Measurements from ENCODE around the gene ATP2B2.

Gene ATP2B2

GRCh38 chr3:10511809-10512494, 6.6 kb upstream of the ATP2B2 start:
- no peak for DNase-seq (ENCODE audit: low read depth, low spot score)

DNA sequence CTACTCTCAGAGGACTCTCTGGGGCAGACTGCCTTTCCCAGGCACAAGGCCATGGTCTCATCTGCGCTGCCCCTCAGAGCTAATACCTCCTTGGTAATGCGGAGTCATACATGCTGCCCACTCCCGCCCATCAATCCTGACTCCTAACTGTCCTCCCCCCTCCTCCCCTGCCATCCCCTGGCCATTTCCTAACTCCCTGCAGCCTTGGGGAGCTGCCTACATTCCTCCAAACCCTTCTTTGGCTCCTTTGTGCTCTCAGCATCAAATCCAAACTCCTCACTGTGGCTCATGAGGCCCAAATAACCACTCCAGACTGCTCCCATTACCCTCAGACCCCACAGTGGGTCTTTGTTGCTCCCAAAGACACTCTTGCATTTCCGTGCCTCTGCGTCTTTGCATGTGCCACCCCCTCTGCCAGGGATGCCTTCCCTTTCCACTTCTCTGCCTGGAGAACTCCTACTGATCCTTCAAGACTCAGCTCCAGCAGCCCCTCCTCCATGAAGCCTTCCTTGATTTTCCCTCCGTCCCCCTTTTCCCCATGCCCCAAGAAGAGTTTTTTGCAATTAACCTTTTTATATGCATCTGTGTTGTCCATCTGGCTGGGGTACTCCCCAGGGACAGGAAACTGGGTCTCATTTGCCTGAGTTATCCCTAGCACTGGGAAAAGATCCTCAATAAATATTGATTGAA, 5.5 kb upstream of the ATP2B2 start:
- no peak for DNase-seq (ENCODE audit: low read depth, low spot score)

- DNase-seq (ENCODE audit: low read depth, low spot score), result no peak
These were observed 4.8 kb upstream of the ATP2B2 start for GRCh38 chr3:10510086-10510742.

DNA sequence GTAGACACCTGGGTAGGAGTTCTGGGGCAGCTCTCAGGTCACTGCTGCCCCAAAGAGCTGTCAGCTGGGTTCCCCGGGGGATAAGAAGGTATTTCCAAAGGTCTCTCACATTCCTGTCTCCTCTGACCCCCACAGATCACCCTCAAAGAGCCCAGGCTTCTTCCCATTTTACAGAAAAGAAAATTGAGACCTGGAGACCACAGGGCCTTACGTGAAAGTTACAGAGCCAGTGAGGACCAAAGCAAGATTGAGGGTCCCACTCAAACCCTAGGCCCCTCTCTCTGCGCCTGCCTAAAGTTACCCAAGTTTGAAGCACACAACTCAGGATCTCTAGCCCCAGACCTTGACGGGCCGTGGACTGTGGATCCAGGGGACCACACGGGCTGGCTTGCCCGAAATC, 3.9 kb upstream of the ATP2B2 start:
- no peak for DNase-seq (ENCODE audit: low read depth, low spot score)

GRCh38 chr3:10508619-10509260, 3.4 kb upstream of the ATP2B2 start:
- no peak for DNase-seq (ENCODE audit: low read depth, low spot score)

GRCh38 chr3:10508235-10508618, 2.8 kb upstream of the ATP2B2 start:
- no peak for DNase-seq (ENCODE audit: low read depth, low spot score)

GRCh38 chr3:10507331-10507730, 1.9 kb upstream of the ATP2B2 start:
- DNase-seq (ENCODE audit: low read depth, low spot score), result no peak

- DNase-seq (ENCODE audit: low read depth, low spot score), result no peak
These were observed 1.3 kb upstream of the ATP2B2 start for GRCh38 chr3:10506696-10507095.

DNA sequence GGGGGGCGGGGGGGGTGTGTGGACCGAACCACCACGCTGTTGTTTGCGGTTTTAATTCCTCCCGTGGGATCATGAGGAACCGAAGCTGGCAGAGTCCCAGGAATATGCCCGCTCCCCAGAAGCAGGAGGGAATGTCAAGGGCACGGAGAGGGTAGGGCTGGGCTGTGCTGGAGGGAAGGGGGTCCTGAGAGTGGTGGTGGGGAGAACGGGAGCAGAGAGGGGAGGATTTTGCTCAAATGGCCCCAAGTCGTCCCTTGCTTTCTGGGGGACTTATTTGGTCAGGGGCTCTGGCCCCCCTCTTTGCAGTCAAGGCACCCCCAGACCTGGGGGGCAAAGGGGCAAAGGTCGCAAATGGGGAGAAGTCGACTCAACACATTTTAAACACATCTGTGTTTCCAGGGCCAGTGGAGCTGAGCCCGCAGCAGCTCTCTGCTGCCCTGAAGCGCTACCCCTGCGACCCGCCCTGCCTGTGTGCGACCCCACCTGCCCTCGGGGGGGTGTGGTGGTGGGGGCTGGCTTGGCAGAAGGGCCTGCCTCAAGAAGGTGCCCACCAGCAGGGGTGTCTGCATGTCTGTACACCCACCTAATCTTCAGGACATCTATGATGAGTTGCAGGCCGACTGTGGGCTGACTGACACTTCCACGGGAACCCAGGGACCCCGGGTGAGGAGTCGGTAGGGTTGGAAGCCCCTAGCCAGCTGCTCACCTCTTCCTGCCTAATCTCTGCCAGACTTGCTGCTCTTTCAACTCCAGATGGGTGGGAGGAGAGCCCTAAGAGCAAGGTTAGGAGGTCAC, 602 bp upstream of the ATP2B2 start:
- DNase-seq (ENCODE audit: low read depth, low spot score), result no peak

- no peak for DNase-seq (ENCODE audit: low read depth, low spot score)
These were observed 976 bp downstream of the ATP2B2 start for GRCh38 chr3:10504171-10505049.

DNA sequence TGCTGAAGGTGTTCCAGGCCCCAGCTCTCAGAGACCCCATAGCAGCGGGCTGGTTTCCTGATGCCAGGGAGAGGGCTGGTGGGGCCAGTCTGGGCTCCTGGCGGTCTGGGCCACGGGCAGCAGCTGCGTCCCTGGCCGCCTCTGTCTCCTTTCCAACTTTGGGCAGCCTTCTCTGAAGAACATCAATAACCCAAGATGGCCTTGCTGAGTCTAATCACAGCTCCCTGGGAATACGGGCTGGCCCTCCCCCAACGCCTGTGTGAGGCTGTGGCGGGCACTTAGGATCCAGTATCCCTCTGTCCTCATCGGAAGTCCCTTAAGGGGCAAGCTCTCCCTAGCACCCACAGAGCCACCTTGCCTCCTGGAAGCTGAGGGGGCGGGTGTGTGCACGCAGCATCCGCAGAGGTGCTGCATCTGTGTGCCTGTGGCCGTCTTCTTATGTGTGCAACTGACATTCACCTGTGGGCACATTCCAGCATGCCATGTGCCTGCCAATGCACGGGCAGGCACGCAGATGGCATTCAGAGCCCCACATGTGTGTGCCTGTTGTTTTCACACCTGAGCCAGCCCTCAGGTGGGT, 2.1 kb downstream of the ATP2B2 start:
- DNase-seq (ENCODE audit: low read depth, low spot score), result no peak

- no peak for DNase-seq (ENCODE audit: low read depth, low spot score)
These were observed 3.1 kb downstream of the ATP2B2 start for GRCh38 chr3:10502185-10502880.

DNA sequence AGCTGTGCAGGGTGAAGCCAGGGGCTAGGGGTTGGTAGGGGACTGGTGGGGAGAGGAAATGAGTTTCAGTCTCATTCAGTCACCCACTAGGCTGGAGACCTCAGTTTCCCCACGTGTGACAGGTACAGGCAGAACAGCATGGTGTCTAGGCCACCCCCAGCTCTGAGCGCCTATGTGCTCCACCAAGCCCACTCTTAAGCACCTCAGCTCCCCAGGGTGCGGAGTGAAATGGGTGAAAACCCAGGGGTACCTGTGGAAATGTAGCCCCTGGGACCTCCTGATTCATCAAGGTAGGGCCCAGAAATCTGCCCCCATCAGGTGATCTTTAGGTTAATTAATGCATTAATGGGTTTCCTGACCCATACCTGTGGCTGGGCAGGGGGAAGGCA, 3.7 kb downstream of the ATP2B2 start:
- DNase-seq (ENCODE audit: low read depth, low spot score), result no peak

GRCh38 chr3:10500717-10501663, 4.4 kb downstream of the ATP2B2 start:
- no peak for DNase-seq (ENCODE audit: low read depth, low spot score)

DNA sequence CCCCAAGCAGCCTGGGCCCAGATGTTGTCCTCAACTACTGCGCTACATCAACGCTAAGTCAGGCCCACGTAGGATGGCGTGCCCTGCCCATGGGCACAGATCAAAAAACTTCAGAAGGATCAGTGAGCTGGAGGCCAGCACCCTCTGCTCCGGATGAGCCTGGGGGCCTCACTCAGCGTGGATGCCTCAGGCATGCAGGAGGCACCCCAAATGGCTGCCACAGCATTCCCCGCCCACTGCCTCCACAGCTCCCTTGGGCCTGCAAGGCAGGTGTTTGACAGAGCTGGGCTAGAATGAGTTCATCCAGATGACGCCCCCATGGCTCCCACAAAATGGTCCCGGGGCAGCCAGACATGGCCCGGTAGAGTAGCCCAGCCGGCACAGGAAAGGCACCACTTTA, 7.1 kb downstream of the ATP2B2 start:
- no peak for DNase-seq (ENCODE audit: low read depth, low spot score)

- DNase-seq (ENCODE audit: low read depth, low spot score), result no peak
These were observed 7.9 kb downstream of the ATP2B2 start for GRCh38 chr3:10497439-10497838.

- DNase-seq (ENCODE audit: low read depth, low spot score), result no peak
These were observed 9.1 kb downstream of the ATP2B2 start for GRCh38 chr3:10496121-10496863.

DNA sequence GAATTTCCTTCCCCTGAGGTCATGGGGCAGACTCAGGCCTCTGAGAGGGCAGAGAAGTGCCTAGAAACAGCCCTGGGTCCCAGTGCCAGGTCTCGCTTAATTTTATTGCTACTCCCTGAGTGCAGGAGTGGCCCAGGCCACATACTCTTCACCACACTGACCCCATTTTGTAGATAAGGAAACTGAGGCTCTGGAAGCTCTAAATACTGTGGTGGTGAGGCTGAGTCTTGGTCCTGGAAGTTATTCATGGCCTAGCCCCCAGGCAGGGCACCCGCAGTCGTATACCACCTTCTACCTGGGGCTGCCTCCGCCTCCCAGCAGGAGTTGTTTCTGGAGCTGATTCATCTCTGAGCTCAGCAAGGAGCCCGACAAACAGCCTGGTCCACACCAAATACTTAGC, 9.8 kb downstream of the ATP2B2 start:
- DNase-seq (ENCODE audit: low read depth, low spot score), result no peak

Measured in brain pericyte (primary cell).